Omental fat pad (tissue), 4 donors: ENCODE results near the gene GPX4. TPM values are rescaled to one million over a fixed set of nuclear protein-coding genes. Genes with fewer than 3 reads are reported as not detected.

Source experiments
- ATAC-seq: fragments of 150-250 bp; one replicate; pipeline ENCODE4 v1.9.1; 2016; ENCODE audit warnings: mild to moderate bottlenecking, moderate library complexity; ENCODE audit not compliant: low FRiP score
- DNase-seq: peaks from one replicate; pipeline ENCODE4 v3.0.0-alpha.2; 2019; ENCODE audit warnings: low spot score
- total RNA-seq, 4 donors: library from RNA; depleted of rRNA; stranded (reverse); fragments of >200 nt; gene quantifications; one replicate each; pipeline ENCODE4 v1.1.0, GENCODE V29; 2016
- TF ChIP-seq, protein P1 (sequence below), 3 donors: fragments of 450-650 bp; IDR thresholded peaks; one replicate each; pipeline ENCODE4 v1.5.1; 2016 to 2017; ENCODE audit warnings: antibody characterized with exemption in 3 of 3, mild to moderate bottlenecking in 3 of 3, moderate library complexity in 2 of 3

The GPX4 gene
- total RNA-seq, 4 donors from 2014 or later = 429 to 1,640 (median 892) TPM

DNA sequence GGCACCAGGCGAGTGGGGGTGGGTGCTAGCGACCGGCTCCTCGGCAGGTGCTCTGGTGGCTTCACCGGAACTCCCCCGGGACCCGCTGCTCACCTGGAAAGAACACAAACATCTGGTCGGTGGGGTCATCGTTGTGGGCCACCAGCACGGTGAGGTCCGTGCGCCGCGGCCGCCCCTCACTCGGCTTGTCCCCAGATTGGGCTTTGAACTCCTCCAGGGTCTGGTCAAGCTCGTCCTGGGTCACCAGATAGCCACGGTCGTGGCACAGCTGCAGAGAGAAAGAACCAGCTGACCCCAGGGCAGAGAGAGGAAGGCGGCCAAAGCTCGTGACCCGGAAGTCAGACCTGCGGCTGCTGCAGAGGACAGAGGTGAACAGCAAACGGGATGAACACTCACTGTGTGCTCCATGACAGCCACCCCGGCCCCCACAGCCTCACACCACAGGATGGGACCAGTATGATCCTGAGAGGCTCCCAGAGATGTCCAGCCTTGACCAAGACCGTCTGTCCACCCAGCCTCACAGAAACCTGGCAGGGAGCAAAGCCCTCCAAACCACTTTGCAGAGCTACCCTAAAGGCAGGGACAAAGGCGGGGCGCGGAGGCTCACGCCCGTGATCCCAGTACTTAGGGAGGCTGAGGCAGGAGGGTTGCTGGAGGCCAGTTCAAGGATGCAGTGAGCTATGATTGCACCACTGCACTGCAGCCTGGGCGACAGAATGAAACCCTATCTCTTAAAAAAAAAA, 9.8 kb upstream of the GPX4 start:
- DNase-seq (no peak), ATAC-seq (no peak)
- TF ChIP-seq, protein P1, sequence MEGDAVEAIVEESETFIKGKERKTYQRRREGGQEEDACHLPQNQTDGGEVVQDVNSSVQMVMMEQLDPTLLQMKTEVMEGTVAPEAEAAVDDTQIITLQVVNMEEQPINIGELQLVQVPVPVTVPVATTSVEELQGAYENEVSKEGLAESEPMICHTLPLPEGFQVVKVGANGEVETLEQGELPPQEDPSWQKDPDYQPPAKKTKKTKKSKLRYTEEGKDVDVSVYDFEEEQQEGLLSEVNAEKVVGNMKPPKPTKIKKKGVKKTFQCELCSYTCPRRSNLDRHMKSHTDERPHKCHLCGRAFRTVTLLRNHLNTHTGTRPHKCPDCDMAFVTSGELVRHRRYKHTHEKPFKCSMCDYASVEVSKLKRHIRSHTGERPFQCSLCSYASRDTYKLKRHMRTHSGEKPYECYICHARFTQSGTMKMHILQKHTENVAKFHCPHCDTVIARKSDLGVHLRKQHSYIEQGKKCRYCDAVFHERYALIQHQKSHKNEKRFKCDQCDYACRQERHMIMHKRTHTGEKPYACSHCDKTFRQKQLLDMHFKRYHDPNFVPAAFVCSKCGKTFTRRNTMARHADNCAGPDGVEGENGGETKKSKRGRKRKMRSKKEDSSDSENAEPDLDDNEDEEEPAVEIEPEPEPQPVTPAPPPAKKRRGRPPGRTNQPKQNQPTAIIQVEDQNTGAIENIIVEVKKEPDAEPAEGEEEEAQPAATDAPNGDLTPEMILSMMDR (IDR thresholded peaks at IDR 0.05) = no peak

DNA sequence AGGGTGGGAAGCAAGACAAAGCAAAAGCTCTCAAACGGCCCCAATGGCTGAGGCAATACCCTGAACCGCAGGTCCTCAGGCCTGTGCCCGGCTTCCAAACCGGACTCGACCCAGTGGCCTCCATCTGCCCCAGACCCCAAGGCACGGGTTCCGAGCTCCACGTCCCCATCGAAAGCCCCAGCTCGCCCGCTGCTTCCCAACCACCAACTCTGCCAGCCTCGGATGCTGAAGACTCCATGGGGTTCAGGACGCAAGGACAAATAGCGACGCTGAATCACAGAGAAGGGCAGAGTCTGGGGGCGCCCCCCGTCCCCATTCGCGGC, 9.2 kb upstream of the GPX4 start:
- TF ChIP-seq, protein P1 (IDR thresholded peaks at IDR 0.05) = no peak
- DNase-seq (no peak), ATAC-seq (no peak)

DNA sequence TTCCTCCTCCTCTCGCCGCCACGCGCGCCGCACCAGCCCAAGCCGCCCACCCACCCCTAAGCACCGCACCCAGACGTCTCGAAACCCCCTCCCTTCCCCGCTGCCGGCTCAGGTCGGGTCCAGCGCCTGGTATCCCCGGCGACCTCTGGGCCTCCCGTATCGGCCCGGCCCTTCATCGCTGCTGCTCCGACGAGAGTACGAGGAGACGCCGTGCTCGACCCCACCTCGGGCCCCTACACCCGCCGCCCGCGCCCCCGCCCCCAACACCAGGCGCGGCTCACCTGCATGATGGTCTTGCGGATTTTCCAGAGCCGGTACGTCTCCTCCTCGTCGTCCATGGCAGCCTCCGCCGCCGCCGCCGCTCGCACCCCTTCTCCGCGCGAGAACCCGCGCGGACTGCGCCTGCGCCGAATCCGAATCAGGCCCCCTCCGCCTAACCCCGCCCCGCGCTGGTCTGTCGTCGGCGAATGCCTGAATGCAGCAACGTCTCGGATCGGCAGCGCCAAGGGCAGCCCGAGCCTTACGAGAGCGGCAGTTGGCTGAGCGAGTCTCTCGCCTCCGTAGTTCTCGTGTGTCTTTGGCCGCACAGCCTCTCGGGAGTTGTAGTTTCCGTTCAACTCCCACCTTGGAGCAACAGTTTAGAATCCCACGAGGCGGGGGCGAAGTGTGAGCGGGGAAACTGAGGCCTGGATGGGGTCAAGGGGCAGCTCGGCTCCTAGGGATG, 8.7 kb upstream of the GPX4 start, which contains the start of gene POLR2E:
Gene POLR2E, minus strand, starts transcription at position 398 of the 724 bp plus-strand sequence. Its CDS starts 60 bp downstream, at position 338.
- DNase-seq (peak; percentile 85), ATAC-seq (peak; percentile 86)
- TF ChIP-seq, protein P1 (IDR thresholded peaks at IDR 0.05) = no peak

DNA sequence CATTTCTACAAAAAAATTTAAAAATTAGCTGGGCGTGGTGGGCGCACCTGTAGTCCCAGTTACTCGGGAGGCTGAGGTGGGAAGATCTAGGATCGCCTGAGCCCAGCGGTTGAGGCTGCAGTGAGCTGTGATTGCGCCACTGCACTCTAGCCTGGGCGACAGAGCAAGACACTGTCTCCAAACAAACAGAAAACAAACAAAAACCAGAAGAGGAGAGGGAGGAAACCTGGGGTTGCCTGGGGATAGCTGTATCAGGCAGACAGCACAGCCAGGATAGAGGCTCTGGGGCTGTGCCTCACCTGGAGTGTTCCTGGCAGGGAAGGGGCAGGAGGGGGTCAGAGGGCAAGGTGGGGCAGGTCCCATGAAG, 6.0 kb upstream of the GPX4 start:
- TF ChIP-seq, protein P1 (IDR thresholded peaks at IDR 0.05) = no peak
- ATAC-seq (no peak), DNase-seq (no peak)

DNA sequence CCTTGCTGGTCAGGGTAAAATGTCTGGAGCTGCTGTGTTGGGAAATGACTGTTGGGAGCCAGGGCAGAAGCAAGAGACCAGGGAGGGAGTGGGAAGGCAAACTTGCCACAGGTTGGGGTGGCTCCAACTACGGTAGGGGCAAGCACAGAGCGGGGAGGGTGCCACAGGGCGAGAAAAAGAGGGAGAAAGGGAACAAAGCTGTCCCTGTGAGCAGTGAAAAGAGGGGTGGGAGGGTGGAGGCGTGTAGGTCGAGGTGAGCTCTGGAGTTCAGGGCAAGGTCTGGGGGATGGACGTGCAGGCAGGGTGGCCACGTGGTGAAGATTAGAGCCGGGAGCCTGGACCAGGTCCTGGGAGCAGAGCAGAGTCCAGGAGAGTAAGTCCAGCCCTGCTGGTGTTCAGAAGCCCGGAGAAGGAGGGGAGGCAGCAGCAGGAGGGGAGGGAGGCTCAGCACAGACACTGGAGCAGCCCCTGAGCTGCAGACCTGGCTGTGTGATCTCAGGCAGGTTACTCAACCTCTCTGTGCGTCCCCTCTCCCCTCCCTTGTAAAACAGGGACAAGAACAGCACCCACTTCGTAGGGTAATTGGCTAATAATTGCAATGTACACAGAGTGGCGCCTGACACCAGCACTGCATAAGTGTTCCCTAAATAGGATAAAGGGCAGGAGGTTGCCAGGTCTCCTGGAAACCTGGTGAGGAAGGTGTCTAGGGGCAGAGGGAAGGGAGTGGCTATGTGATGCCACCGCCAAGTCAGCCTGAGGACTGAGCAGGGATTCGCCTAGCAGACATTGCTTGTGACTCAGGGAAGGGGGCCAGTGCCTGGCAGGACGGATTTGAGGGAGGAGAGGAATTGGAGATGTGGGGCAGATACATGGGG, 5.4 kb upstream of the GPX4 start:
- ATAC-seq = peak; percentile 2
- TF ChIP-seq, protein P1 (IDR thresholded peaks at IDR 0.05) = no peak
- no peak for DNase-seq

DNA sequence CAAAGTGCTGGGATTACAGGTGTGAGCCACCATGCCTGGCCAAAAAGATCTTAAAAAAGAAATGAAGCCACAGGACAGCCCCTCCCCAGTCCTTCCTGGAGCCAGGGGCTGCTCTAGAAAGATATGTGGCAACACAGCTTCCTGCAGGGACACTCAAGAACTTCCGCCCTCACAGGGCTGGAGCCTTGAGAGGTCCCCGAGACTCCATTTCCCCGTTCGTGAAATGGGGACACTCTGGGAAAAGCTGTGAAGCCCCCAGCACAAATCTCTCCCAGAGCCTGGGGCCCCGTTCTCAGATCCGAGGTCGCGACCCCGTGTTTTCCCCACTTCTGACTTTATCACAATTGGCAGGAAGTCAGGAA, 2.5 kb upstream of the GPX4 start:
- ATAC-seq (no peak), DNase-seq (no peak)
- TF ChIP-seq, protein P1 (IDR thresholded peaks at IDR 0.05) = no peak
